NCI-H1417 treated with DMSO at 0.1 percent for 48 hours (cell line): Measurements from ENCODE around the gene CIZ1.
"Not testable (repeated sequence)": the region's sequence is repeated elsewhere in the genome, so short reads cannot be mapped to it uniquely, and the experiment has no call there.

Experiments
- DNase-seq: peaks from one replicate; lab custom pipeline; 2025; lab: John Stamatoyannopoulos, UW

Gene CIZ1

DNA sequence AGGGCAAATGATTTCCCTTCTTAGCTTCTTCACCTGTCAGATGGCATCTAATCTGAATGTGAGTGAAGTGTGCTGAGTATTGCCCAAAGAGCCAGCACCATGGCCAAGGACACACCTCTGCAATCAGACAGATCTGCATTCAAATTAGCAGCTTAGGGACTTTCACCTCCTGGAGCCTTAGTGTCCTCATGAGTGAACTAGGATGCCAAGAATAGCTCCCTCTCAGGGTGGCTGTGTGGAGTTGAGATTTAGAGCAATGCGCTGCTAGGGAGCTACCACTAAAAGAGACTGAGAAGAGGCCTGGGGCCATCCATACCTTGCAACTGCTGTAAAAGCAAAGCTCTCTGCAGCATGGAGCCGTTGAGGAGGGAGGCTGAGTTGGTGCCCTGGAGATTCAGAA lies 1.4 kb downstream of the CIZ1 start:
- no peak for DNase-seq

DNA sequence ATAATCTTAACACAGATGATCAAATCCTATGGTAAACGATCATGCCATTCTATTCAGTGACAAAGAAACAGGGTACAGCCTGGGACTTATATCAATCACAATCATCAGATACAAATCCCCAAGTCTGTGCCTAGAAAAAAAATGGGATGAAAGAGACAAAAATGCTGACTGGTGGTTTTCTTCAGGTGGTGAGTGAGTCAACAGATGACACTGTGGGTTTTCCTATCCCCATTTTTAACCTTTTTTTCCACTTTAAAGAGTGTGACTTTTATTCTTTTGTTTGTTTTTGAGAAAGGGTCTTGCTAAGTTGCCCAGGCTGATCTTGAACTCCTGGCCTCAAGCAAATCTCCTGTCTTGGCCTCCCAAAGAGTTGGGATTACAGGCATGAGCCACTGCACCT lies 3.2 kb downstream of the CIZ1 start:
- no peak for DNase-seq

DNA sequence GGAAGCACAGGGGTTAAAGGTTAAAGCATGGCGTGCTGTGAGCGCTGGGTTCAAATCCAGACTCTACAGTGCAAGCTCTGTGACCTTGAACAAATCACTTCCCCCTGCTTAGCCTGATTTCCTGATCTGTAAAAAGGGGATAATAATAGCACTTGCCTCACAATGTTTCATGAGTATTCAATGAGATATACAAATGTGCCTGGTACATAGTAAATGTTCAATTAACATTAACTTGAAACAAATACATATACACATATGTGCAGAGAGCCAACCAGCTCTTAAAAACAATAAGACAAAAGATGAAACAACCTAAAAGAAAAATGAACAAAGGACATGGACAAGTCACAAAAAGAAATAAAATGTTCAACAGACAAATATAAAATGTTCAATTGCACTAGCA lies 4.0 kb downstream of the CIZ1 start:
- DNase-seq = no peak

DNA sequence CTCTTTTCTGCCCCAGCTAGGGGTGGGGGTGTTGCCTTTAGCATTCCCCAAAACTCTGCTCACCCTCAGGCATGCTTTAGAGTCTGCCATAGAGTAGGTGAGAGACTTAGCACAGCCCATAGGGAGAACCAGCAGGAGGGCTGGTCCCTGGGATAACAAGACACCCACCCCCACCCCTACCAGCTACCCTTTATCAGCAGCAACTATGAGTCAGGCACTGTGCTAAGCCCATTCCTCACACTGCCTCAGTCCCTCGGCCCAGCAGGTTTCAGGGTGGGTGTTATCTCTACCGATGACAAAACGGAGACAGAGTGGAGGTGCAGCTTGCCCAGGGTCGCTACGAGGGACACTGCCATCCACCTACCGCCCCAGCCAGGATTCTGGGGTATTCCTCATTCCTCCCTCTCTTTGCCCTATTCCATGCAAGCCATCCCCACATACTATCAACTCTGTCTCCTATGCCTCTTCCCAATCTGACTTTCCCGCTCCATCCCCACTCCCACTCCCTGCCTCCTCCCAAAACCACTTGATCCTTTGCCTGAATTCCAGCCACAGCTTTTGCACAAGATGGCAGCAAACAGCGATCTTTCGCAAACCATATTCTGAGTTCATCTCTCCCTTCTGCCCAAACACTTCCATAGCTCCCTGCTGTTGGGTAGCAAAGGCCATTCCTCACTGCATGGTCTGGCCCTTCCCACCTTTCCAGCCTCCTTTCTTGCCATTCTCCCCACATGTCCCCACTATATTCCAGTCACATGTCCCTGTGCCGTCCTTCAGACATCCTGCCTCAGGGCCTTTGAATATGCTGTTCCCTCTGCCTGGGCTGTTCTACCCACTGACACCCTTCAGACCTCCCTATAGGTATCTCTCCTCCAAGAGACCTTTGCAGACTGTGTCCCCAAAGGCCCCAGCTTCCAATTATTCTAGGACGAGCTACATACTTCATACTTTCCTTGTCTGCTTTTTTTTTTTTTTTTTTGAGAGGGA lies 5.1 kb downstream of the CIZ1 start:
- no peak for DNase-seq

DNA sequence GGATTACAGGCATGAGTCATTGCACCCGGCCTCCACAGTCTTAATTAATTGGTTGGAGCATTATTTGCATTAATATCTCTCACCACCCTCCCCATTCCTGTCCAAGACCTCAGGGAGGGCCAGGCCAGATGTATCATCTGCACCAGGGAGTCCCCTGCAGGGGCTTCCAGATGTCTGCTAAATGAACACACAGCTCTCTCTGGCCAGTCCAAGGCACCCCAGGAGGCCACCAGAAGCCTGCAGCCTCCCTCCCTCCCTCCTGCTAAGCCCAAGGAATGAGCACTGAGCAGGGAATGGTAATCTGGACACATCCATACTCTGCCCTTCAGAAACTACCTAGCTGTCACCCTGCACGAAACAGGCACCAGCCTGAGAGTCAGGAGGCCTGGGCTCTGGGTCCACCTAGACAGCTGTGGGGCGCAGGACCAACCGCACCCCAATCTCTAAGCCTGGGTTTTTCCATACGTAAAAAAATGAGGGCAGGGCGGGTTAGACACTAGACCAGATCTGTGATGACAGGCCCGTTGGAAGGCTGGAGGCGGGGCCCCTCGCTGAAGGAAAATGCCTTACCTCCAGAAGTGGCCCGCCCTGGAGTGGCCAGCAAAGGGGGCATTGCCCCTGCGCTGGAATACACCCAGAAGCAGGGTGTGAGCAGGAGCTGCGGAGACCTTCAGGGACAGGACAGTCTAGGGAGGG lies 8.3 kb downstream of the CIZ1 start:
- no peak for DNase-seq

DNA sequence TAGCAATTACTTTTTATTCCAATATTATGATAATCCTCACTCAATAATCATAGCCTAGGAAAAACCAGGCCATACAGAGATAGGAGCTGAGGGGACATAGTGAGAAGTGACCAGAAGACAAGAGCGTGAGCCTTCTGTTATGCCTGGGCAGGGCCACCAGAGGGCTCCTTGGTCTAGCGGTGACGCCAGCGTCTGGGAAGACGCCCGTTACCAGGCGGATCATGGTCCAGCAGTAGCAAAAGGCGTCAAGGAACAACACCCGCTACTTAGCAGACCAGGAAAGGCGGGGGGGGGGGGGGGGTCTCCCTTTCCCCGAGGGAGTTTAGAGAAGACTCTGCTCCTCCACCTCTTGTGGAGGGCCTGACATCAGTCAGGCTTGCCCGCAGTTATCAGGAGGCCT lies 9.9 kb downstream of the CIZ1 start:
- DNase-seq = not testable (repeated sequence)

DNA sequence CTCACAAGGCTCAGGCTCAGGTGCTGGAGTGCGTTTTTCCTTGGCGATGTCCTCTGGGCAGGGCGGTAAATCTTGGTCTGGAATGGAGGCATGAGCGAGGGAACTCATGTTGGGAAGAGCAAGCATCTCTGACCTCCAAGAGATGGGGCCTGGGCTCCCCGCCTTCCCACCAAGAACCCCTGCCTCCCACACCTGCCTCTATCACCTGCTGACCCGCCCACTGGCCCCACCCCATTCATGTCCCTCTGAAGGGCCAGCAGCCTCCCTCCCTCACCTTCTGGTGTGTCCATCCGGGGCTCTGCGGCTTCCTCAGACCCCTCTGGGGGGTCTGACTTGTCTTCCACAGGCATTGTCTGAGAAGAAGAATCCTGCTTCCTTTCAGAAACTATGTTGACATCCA lies 10.9 kb downstream of the CIZ1 start:
- no peak for DNase-seq

DNA sequence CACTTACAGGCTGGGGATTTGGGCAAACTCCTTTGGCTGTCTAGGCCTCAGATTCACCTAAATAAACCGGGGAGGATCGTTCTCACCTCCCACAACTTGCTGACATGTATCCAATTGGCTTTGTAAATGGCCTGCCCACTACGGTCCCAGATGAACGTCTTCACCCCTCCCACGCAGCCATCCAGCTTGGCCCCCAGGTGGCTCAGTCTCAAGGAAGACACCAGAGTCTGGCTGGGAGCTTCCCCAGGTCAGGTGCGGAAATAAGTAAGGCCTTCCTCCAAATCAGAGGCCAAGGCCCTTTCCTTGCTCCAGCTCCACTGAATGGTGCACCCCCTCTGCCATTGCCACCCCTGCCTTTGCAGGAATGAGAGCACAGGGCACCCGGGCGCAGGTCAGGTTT lies 11.4 kb downstream of the CIZ1 start:
- DNase-seq = no peak

DNA sequence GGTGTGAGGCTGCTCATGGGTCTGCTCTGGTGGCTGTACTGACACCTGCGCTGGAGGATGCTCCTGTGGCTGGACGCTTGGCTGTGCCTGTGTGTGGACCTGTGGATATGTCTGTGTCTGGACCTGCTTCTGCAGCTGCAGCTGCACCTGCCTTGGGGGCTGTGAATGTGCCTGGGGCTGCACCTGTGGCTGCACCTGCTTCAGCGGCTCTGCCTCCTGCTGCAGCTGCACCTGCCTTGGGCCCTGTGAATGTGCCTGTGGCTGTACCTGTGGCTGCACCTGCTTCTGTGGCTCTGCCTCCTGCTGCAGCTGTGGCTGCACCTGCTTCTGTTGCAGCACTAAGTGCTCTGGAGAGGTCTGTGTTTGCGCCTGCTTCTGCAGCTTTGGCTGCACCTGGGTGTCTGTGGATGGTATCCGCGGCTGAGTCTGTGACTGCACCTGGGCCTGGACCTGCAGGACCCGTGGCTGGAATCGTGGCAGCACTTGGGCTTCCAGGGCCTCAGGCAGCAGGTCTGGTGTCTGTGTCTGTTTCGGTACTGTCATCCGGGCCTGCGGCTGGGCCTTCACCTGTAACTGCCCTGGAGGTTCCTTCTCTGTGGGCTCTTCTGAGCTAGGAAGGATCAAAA lies 12.5 kb downstream of the CIZ1 start:
- no peak for DNase-seq

DNA sequence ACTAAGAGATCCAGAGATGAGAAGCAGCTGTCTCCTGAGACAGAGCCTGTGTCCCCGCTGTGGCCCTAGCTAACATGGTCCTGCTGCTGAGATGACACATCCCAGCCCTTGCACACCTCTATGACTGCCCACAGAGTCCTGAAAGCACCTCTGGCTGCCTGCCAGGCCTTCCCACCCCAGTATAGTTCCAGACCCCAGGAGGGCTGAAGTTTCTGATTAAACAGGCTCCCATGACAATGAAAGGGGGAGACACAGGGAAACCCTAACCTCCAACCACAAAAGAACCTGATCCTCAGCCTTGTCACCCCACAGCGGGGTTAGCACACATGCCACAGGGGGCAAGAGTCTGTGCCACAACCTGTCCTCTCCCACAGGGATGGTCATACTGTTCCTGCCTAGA lies 15.6 kb downstream of the CIZ1 start:
- no peak for DNase-seq

DNA sequence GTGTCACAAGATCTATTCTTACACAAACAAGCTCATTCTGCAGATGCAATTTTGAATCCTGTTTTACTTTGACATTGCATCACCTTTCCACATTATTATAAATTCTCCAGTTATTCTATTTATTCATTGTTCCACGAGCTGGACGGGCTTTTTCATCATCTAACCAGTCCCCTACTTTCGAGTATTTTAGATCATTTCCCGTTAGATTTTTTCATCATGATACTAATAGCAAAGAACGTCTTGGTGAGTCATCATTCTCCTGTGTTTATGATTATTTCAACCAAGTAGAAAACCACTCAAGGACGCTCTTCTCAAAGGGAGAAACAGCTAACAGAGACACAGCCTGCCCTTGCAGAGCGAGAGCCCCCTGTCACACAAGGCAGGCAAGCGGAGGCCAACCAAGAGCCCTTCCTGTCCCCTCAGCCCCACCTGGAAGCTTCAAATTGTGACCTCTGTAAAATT lies 16.2 kb downstream of the CIZ1 start:
- no peak for DNase-seq

DNA sequence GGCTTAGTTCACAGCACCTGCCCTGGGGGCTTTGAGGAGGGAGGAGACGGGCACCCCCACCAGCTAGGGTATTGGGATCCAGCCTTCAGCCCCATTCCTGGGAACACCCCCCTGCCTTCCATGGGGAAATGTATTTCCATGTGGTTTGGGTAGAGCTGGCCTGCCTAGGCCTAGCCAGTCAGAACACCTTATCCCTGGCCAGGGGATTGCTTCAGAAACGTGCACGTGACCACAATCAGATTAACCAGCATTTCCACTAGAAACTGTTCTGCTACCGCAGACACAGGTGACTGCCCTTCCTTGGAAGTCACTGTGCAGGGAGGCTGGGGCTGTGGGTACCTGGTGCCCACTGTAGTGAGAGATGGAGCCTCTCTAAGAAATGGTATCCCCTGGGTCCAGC lies 17.3 kb downstream of the CIZ1 start:
- DNase-seq = no peak

DNA sequence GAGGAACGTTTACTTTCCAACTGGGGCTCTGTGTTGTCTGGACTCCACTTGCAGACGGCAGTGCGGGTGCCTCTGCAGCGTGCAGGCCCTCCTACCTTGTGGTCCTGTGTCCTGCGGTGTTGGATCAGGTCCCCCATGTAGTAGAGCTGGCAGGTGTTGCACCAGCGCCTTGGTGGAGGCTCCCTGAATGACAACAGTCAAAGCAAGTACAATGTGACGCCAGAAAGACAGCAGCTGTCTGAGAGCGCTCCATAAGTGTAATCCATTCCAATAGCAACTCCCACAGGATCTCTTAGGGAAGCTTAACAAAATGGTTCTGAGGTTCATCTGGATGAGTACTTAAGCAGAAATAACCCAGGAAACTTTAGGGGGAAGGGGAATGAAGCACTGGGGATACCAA lies 21.4 kb downstream of the CIZ1 start:
- DNase-seq = no peak

DNA sequence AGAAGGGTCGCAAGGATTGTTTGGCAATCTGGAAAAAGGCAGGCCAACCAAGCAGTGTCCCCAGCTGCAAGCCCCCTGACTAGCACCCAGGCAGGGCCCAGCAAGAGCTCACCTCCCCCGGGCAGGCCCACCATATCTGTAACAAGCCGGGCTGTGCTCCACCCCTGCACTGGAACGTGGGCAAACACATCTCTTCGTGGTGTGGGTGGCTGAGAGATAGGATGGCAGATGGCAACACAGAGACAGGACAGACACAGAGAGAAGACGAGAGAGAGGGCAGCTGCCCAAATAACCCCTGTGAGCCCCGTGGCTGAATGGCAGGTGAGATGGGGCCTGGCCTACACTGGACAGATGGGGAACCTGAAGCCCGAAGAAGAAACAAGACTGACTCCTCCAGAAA lies 21.9 kb downstream of the CIZ1 start:
- DNase-seq = no peak

DNA sequence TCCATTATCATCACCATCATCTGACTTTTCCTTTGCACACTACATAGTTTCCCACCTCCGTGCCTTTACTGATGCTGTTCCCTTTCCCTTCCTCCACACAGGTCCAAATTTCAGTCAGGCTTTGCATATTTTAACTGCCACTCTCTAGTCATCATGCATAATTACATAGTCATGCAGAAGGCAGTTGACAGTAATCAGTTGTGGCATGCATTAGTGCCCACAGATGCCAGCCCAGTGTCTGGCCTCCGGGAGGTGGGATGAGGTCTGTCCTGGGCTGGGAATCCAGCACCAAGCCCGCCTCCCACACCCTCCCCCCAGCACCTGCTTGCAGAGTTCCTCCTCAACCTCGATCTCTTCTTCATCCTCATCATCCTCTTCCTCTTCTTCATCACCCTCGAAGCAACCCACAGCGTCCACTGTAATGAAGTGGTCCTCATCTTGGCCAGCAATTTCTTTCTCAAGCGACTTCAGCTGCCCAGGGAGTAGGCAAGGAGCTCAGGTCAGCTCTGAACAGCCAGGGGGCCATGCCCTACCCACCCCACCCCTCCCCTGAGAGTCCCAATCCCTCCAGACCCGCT lies 22.6 kb downstream of the CIZ1 start:
- DNase-seq = no peak

DNA sequence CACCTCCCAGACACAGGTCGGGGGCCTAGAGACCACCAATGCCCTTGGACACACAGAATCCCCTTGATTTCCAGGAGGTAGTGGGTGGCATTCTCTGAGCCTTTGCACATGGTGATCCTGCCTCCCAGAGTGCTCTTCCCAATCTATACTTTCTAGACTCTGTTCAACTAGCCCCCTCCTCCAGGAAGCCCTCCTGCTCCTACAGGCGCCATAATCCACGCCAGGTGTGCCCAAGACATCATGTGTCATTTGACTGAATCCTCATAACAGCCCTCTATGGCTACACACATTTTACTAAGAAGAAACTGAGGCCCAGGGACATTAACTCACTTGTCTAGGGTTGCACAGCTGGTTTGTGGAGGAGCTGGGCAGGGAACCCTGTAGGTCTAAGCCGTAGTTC lies 24.2 kb downstream of the CIZ1 start:
- DNase-seq = no peak

DNA sequence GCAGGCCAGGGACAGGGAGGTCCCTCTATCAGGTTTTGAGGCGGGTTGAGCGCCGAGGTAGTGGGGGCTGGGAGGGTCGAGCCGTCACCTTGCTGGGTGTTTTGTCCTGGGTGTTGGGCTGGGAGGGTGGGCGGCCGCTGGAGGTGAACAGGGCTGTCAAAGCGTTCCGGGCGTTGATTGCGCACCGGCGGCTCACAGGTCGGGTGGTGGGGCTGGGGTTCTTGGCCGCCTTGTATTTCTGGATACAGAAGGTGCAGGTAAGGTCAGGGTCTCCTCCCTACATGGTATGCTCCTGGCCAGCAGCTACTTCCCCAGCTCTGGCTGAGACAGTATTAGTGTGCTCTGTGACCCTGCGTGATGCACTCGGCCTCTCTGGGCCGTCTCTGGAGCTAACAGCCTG lies 25.2 kb downstream of the CIZ1 start:
- DNase-seq = no peak

DNA sequence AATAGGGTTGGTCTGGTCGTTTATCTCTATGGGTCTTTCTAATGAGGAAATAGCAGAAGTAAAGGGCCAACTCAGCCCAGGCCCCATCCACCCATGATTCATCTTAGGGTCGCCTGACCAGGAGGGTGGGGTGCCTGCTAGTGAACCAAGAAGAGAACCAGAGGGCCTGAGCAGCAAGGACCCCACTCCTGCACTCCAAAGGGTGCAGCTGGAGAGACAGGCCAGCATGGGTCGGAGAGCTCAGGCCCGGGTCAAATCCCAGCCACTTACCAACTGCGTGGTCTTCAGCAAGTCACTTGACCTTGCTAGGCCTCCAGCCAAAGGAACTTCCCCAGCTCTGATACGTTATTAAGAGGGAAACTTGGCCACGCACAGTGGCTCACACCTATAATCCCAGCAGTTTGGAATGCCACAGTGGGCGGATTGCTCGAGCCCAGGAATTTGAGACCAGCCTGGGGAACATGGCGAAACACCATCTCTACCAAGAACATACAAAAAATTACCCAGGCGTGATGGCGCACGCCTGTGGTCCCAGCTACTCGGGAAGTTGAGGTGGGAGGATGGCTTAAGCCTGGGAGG lies 27.0 kb downstream of the CIZ1 start:
- DNase-seq = no peak

DNA sequence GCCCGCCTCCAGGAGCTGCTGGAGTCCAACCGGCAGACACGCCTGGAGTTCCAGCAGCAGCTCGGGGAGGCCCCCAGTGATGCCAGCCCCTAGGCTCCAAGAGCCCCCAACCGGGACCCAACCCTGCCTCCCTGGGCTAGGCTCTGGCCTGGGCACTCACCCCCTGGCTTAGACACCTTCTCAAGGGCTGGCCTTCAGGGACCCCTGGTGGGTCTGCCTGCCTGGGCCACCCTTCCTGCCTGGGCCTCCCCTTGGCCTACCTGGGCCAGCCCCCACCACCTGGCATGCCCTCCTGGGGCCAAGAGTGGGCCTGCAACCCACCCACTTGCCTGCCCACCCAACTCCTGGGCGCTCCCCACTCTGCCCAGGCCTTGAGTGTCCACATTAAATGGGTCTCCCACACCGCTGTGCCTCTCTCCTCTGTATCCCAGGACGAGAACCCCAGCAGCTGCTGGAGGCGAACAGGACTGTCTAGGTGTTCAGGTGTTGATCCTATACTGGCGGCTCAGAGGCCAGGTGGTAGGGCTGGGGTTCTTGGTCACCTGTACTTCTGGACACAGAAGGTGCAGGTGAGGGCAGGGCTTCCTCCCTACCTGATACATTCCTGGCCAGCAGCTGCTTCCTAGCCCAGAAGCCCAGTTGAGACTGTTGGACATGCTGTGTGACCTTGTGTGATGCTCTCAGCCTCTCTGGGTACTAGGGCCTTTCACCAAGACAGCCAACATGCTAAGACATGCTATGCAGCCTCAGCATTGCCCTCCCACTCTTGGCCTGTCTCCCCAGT lies 27.7 kb downstream of the CIZ1 start:
- DNase-seq = no peak

DNA sequence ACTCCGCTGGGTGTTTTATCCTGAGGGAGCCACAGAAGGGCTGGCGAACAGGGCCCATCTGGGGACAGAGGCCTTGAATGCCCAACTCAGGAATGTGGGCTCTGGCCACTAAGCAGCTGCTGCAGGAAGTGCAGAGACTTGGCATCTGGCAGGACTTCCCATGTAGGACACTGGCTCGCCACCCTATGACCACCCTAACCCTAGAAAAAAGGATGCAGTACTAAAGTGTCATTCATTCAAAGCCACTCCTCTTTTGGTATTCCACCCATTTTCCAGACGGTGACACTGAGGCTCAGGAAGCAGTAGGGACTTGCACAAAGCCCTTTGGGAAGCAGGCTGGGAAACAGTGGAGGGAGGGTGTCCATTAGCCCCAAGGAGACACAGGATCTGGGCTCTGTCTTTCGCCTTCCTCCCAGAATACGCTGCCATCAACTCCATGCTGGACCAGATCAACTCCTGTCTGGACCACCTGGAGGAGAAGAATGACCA lies 28.3 kb downstream of the CIZ1 start:
- no peak for DNase-seq
